ENCODE data around the gene MCRIP1.

- TF ChIP-seq CTCF (IDR thresholded peaks at IDR 0.05; ENCODE audit: insufficient read depth, low read depth, low read length) = no peak
- TF ChIP-seq EZH2 (IDR thresholded peaks at IDR 0.05; ENCODE audit: insufficient read depth, low read length) = no peak
Measured at GRCh38 chr17:81825841-81826466, 7.1 kb downstream of the MCRIP1 start.

Data from astrocyte (in vitro differentiated cells and primary cell).